ENCODE results near the gene EPC1. TPM values are rescaled to one million over a fixed set of nuclear protein-coding genes. Genes with fewer than 3 reads are reported as not detected.
A peak's percentile ranks its signal among the peaks of the same experiment; 100 is the strongest.

The EPC1 gene
- total and polyA plus RNA-seq, 12 donors, result 8.4 to 25.4 (median 19.0) TPM

DNA sequence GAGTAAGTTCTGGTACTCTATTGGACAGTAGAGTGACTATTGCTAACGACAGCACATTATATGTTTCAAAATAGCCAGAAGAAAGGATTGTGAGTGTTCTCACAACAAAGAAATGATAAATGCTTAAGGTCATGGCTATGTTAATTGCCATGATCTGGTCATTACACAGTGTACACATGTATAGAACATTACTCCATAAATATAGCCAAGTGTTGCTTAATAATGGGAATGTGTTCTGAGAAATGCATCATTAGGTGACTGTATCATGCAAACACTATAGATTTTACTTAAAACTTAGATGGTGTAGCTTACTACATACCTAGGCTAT is 19.6 kb downstream of the EPC1 start:
- WGBS, 2 donors, result 43 to 52% methylated on average over 1 of the region's 1 CpG
- Histone ChIP-seq H3K27ac (peak overlapping the region in 1 of 10 donors; percentile 2), H3K36me3 (no peaks in the 10 kb centered on the region), H3K9me3 (no peaks in the 10 kb centered on the region), H3K27me3 (no peaks in the 10 kb centered on the region), H3K4me1 (peaks cover 15 to 100% (median 89%) of the 10 kb centered on the region in 9 donors), H3K4me3 (no peak overlapping the region)
- intact Hi-C loops (cut with DNase I), result no loop called here
- DNase-seq (no peak), ATAC-seq (no peak)
- TF ChIP-seq, protein P1, sequence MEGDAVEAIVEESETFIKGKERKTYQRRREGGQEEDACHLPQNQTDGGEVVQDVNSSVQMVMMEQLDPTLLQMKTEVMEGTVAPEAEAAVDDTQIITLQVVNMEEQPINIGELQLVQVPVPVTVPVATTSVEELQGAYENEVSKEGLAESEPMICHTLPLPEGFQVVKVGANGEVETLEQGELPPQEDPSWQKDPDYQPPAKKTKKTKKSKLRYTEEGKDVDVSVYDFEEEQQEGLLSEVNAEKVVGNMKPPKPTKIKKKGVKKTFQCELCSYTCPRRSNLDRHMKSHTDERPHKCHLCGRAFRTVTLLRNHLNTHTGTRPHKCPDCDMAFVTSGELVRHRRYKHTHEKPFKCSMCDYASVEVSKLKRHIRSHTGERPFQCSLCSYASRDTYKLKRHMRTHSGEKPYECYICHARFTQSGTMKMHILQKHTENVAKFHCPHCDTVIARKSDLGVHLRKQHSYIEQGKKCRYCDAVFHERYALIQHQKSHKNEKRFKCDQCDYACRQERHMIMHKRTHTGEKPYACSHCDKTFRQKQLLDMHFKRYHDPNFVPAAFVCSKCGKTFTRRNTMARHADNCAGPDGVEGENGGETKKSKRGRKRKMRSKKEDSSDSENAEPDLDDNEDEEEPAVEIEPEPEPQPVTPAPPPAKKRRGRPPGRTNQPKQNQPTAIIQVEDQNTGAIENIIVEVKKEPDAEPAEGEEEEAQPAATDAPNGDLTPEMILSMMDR (IDR thresholded peaks at IDR 0.05), result no peak

DNA sequence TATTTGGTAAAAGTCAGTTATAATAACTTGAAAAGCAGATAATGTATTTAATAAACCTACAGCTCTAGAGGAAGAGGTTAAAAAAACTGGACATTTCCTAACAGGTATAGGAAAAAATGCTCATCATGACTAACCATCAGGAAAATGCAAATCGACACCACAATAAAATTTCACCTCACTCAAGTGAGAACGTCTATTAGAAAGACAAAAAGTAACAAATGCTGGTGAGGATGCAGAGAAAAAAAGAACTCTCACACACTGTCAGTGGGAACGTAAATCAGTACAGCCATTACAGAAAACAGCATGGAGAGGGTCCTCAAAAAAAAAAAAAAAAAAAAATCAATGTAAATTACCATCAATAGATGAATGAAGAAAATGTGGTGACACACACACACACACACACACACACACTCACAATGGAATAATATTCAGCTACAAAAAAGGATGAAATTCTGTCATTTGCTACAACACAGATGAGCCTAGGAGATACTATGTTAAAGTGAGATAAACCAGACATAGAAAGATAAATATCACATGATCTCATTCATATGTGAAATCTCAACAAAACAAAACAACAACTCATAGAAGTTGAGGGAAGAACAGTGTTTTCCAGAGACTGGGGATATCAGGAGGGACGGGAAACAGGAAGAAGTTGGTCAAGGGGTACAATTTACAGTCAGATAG is 20.1 kb downstream of the EPC1 start:
- TF ChIP-seq, protein P1 (IDR thresholded peaks at IDR 0.05), result no peak
- Histone ChIP-seq H3K27me3 (no peaks in the 10 kb centered on the region), H3K4me3 (no peak overlapping the region), H3K27ac (peak overlapping the region in 1 of 10 donors; percentile 2), H3K4me1 (peaks cover 12 to 100% (median 89%) of the 10 kb centered on the region in 9 donors), H3K36me3 (peaks cover 0 to 3% (median 0%) of the 10 kb centered on the region in 9 donors), H3K9me3 (no peaks in the 10 kb centered on the region)
- DNase-seq, result no peak
- intact Hi-C loops (cut with DNase I), result no loop called here
- no peak for ATAC-seq
- 52 to 62% methylated on average over 4 of the region's 4 CpGs for WGBS, 2 donors

DNA sequence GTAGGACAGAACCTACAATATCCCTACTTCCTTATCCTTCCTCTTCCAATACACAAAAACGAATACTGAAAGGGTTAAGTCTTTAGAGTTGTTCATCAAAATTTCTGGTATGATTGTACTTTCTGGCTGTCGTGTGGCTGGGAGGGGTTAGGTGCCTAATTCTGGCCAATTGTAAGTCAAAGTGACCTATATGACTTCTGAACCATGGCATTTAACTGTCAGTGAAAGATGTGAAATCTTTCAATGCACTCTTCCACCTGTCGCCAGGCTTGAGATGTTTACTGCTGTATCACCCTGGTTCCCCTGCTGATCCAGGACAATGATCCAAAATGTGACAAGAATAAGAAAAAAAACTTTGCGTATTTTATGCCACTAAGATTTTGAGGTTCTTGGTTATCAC is 20.8 kb downstream of the EPC1 start:
- 41 to 53% methylated on average over 4 of the region's 4 CpGs for WGBS, 2 donors
- Histone ChIP-seq H3K27ac (no peak overlapping the region), H3K36me3 (peaks cover 0 to 10% (median 0%) of the 10 kb centered on the region in 9 donors), H3K27me3 (no peaks in the 10 kb centered on the region), H3K9me3 (no peaks in the 10 kb centered on the region), H3K4me3 (no peak overlapping the region), H3K4me1 (peaks cover 12 to 100% (median 88%) of the 10 kb centered on the region in 9 donors)
- TF ChIP-seq, protein P1 (IDR thresholded peaks at IDR 0.05), result no peak
- DNase-seq (no peak), ATAC-seq (no peak)
- intact Hi-C loops (cut with DNase I), result no loop called here

DNA sequence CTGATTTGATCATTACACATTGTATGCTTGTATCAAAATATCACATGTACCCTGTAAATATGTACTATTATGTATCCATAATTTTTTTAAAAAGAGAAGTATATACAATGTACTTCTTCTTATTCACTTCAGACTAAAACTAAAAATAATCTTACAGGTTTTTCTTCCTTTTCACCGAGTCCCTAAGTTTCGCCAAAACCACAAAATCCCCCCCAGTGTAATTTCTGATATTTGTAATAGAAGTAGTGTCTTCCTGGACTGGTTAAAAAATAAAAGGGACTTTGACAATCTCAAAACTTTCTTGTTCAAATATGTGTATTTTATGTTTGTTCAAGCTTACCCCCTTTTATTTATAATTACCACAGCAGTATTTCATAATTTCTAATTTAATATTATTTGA is 23.9 kb downstream of the EPC1 start:
- ATAC-seq (no peak), DNase-seq (no peak)
- Histone ChIP-seq H3K4me1 (peaks cover 3 to 95% (median 80%) of the 10 kb centered on the region in 9 donors), H3K36me3 (peaks cover 0 to 11% (median 0%) of the 10 kb centered on the region in 9 donors), H3K27me3 (no peaks in the 10 kb centered on the region), H3K27ac (no peak overlapping the region), H3K9me3 (no peaks in the 10 kb centered on the region), H3K4me3 (no peak overlapping the region)
- intact Hi-C loops (cut with DNase I), result no loop called here
- TF ChIP-seq, protein P1 (IDR thresholded peaks at IDR 0.05), result no peak
- 81 to 86% methylated on average over 2 of the region's 2 CpGs for WGBS, 2 donors

All from heart right ventricle (tissue), 16 donors.